Right kidney (tissue), 1 donor: Measurements from ENCODE around the gene SCARB1.

Source experiments
- DNase-seq: peaks from one replicate; pipeline ENCODE4 v3.0.0-alpha.2; 2016

The SCARB1 gene

GRCh38 chr12:124774462-124775167 lies 89.0 kb downstream of the SCARB1 start:
- DNase-seq: no peak

- DNase-seq: no peak
Measured at GRCh38 chr12:124774054-124774461, 89.6 kb downstream of the SCARB1 start.

- DNase-seq: no peak
Measured at GRCh38 chr12:124772289-124773170, 91.1 kb downstream of the SCARB1 start.

- peak; percentile 77 for DNase-seq
Measured at GRCh38 chr12:124771462-124772288, 92.0 kb downstream of the SCARB1 start.

- DNase-seq: no peak
Measured at GRCh38 chr12:124770728-124771127, 92.9 kb downstream of the SCARB1 start.

- no peak for DNase-seq
Measured at GRCh38 chr12:124769881-124770512, 93.7 kb downstream of the SCARB1 start.

GRCh38 chr12:124769163-124769530 lies 94.5 kb downstream of the SCARB1 start:
- no peak for DNase-seq

- DNase-seq: no peak
Measured at GRCh38 chr12:124768452-124769162, 95.1 kb downstream of the SCARB1 start.

- DNase-seq: peak; percentile 79
Measured at GRCh38 chr12:124767066-124767821, 96.4 kb downstream of the SCARB1 start.

- no peak for DNase-seq
Measured at GRCh38 chr12:124766727-124767065, 97.0 kb downstream of the SCARB1 start.

- DNase-seq: no peak
Measured at GRCh38 chr12:124765581-124766489, 97.8 kb downstream of the SCARB1 start.

GRCh38 chr12:124764870-124765580 lies 98.6 kb downstream of the SCARB1 start:
- DNase-seq: no peak

GRCh38 chr12:124764451-124764850 lies 99.2 kb downstream of the SCARB1 start:
- DNase-seq: no peak

GRCh38 chr12:124763594-124763979 lies 100.1 kb downstream of the SCARB1 start:
- no peak for DNase-seq

GRCh38 chr12:124762791-124763593 lies 100.7 kb downstream of the SCARB1 start:
- DNase-seq: no peak

GRCh38 chr12:124762384-124762783 lies 101.3 kb downstream of the SCARB1 start:
- DNase-seq: no peak

GRCh38 chr12:124761871-124762270 lies 101.8 kb downstream of the SCARB1 start:
- DNase-seq: no peak

GRCh38 chr12:124761056-124761455 lies 102.6 kb downstream of the SCARB1 start:
- DNase-seq: no peak
